Measurements from ENCODE around the gene PAGR1. TPM values are rescaled to one million over a fixed set of nuclear protein-coding genes. Genes with fewer than 3 reads are reported as not detected.

The PAGR1 gene
- polyA plus RNA-seq, 1 of the 3 experiments (the other 2 are of a cell fraction): 57.7 TPM

- ChIA-PET CTCF (interaction anchor here (1.0 to 3.1 kb wide), 8 partner anchors 9 to 220 kb away, joined by 3 to 14 read pairs (median 4); partner anchors contain the start of genes ASPHD1, SEZ6L2 and TLCD3B), POLR2A (interaction anchor here (1.2 kb wide), 1 partner anchor 8 kb away, joined by 4 read pairs; the partner anchor contains the start of gene MVP)
- Histone ChIP-seq H3K27me3 (ENCODE audit: insufficient read depth) (no peaks in the 10 kb centered on the region), H3K9me3 (no peaks in the 10 kb centered on the region), H3K4me3 (ENCODE audit: low read depth in 2 of 2, low read length in 1 of 2) (peak within 1 kb of the TSS; percentile 68 to 80), H3K4me1 (ENCODE audit: control insufficient read depth in 1 of 2, insufficient read depth in 2 of 2, low read depth in 1 of 2, low read length in 1 of 2) (peaks cover 47 to 73% of the 10 kb centered on the region in 2 experiments), H3K4me2 (peak within 1 kb of the TSS; percentile 97), H3K9me2 (no peaks in the 10 kb centered on the region), H4K20me1 (ENCODE audit: insufficient read depth) (peaks cover 15% of the 10 kb centered on the region), H3K79me2 (ENCODE audit: insufficient read depth) (peaks cover 75% of the 10 kb centered on the region), H3F3A (replicated peaks; ENCODE audit: insufficient read depth) (peaks cover 48% of the 10 kb centered on the region), H3K36me3 (replicated peaks in 1 of 2; ENCODE audit: control insufficient read depth in 1 of 2, insufficient read depth in 2 of 2, low read length in 1 of 2) (peaks cover 13 to 18% of the 10 kb centered on the region in 2 experiments), H2AFZ (ENCODE audit: low read depth) (peak within 1 kb of the TSS; percentile 72; the same call in 1 of the 2 replicates), H3K27ac (ENCODE audit: low read depth in 2 of 2, low read length in 1 of 2) (peak within 1 kb of the TSS; percentile 87 to 97), H3K9ac (peak within 1 kb of the TSS; percentile 80)
- no peak for TF ChIP-seq RXRA (IDR thresholded peaks at IDR 0.05; ENCODE audit: borderline replicate concordance, low read depth)
- TF ChIP-seq REST (IDR thresholded peaks at IDR 0.05; ENCODE audit: low read depth, low read length): peak; percentile 70
- TF ChIP-seq TEAD4 (IDR thresholded peaks at IDR 0.05; ENCODE audit: borderline replicate concordance, insufficient read depth): no peak
- TF ChIP-seq MXI1 (IDR thresholded peaks at IDR 0.05; ENCODE audit: low read depth, low read length): no peak; the same call in 1 of the 2 replicates
- TF ChIP-seq JUND (IDR thresholded peaks at IDR 0.05): no peak
- TF ChIP-seq RAD21 (IDR thresholded peaks at IDR 0.05; ENCODE audit: low read length): no peak
- no peak for TF ChIP-seq NFIC (IDR thresholded peaks at IDR 0.05; ENCODE audit: borderline replicate concordance)
- no peak for TF ChIP-seq CTCF (IDR thresholded peaks at IDR 0.05)
- 4% methylated on average over 34 of the region's 69 CpGs for WGBS (ENCODE audit: low lambda C conversion rate)
- DNase-seq: peak; percentile 86
These were observed 3.9 kb upstream of the PAGR1 start, which contains the start of gene PRRT2 for GRCh38 chr16:29811896-29812665. Gene PRRT2 (plus strand): TSS chr16:29812193. CDS start chr16:29813055, 862 bp downstream.
